Right lobe of liver (tissue), 6 donors: ENCODE data around the gene NKAIN4. TPM values are rescaled to one million over a fixed set of nuclear protein-coding genes. Genes with fewer than 3 reads are reported as not detected.

Source experiments
- ATAC-seq, 4 donors: fragments of 200-7000 bp; cut with Tn5 transposase; one replicate each; pipeline ENCODE4 v1.9.1; 2020; ENCODE audit warnings: mild to moderate bottlenecking in 4 of 4, moderate library complexity in 4 of 4
- DNase-seq, 3 donors: peaks; one replicate each; pipeline ENCODE4 v3.0.0-alpha.2; 2020
- H3K27ac ChIP-seq, 3 donors: fragments of 200-600 bp; one replicate each; pipeline ENCODE4 v1.8.0; 2022
- H3K27me3 ChIP-seq, 2 donors: fragments of 200-600 bp; one replicate each; pipeline ENCODE4 v1.8.0; 2022
- H3K36me3 ChIP-seq, 4 donors: fragments of 200-600 bp; sonication (generic) in 1 of 4; one replicate each; pipeline versions ENCODE4 v1.5.1 to v1.8.0; 2017 to 2022; ENCODE audit warnings: control low read depth in 1 of 4
- H3K4me1 ChIP-seq, 4 donors: fragments of 200-600 bp; sonication (generic) in 1 of 4; one replicate each; pipeline versions ENCODE4 v1.5.1 to v1.8.0; 2017 to 2022; ENCODE audit warnings: control low read depth in 1 of 4
- H3K4me3 ChIP-seq, 3 donors: fragments of 200-600 bp; one replicate each; pipeline ENCODE4 v1.8.0; 2022
- H3K9me3 ChIP-seq, 4 donors: fragments of 200-600 bp; sonication (generic) in 1 of 4; one replicate each; pipeline versions ENCODE4 v1.5.1 to v1.8.0; 2017 to 2022; ENCODE audit warnings: control low read depth in 1 of 4
- CTCF ChIP-seq, 4 donors: fragments of 200-600 bp in 3 of 4; fragments of 450-650 bp in 1 of 4; IDR thresholded peaks; one replicate each; pipeline versions ENCODE4 v1.5.1 to v1.8.0; 2016 to 2022; ENCODE audit warnings: antibody characterized with exemption in 4 of 4, mild to moderate bottlenecking in 2 of 4
- POLR2A ChIP-seq: fragments of 450-650 bp; IDR thresholded peaks from one replicate; pipeline ENCODE4 v1.6.1; 2017; ENCODE audit warnings: antibody characterized with exemption, mild to moderate bottlenecking
- WGBS: methylation state at CpG from one replicate; pipeline ENCODE4 v1.1.6; 2018; ENCODE audit warnings: low coverage, low lambda C conversion rate; ENCODE audit not compliant: insufficient coverage; ENCODE audit errors: missing lambda C conversion rate; 5-methylcytosine and 5-hydroxymethylcytosine counted together
- intact Hi-C, 2 donors: fragments of 100-400 bp; cut with DNase I; formaldehyde crosslinking; loops; one replicate each; pipeline versions ENCODE4 v1.11.2 to v1.14.1; 2022
- total RNA-seq, 6 experiments: library from RNA; depleted of rRNA in 2 of 6; stranded (reverse); fragments of >200 nt in 2 of 6; fragmentation: NEBNext Ultra II Directional in 3 of 6; extraction: Animal tissue kit (Norgen Biotek cat#: 25700) in 3 of 6; gene quantifications; one replicate each; pipeline versions ENCODE4 v1.1.0 to v1.2.4, GENCODE V29; 2016 to 2023
- donor health status: DM: no; HTN: yes; CAD: no.
- donor health status: DM: no; HTN: no; CAD: no.
- donor health status: DM: no; HTN: no; CAD: no.
- donor health status: DM: no; HTN: yes; CAD: no.
- donor health status: DM: no; HTN: yes; CAD: no.

The NKAIN4 gene
- total RNA-seq, 6 experiments from 2014 or later, result not detected

- intact Hi-C loops, result no loop called here
- WGBS, result 63% methylated on average over 3 of the region's 9 CpGs
- no peaks in the 10 kb centered on the region for H3K4me1 ChIP-seq
- H3K9me3 ChIP-seq, result no peaks in the 10 kb centered on the region
- no peak overlapping the region for H3K27ac ChIP-seq
- TF ChIP-seq POLR2A (no peak), CTCF (IDR thresholded peaks at IDR 0.05) (no peak)
- H3K4me3 ChIP-seq, result no peak overlapping the region
- no peak for ATAC-seq
- DNase-seq, result no peak
- no peaks in the 10 kb centered on the region for H3K36me3 ChIP-seq
- no peaks in the 10 kb centered on the region for H3K27me3 ChIP-seq
These were observed 8.6 kb upstream of the NKAIN4 start for GRCh38 chr20:63262836-63263235.

- Histone ChIP-seq H3K4me1 (no peaks in the 10 kb centered on the region), H3K4me3 (no peak overlapping the region), H3K9me3 (no peaks in the 10 kb centered on the region), H3K27ac (no peak overlapping the region), H3K27me3 (no peaks in the 10 kb centered on the region), H3K36me3 (no peaks in the 10 kb centered on the region)
- TF ChIP-seq POLR2A, result no peak
- no peak for TF ChIP-seq CTCF (IDR thresholded peaks at IDR 0.05)
- intact Hi-C loops, result no loop called here
- no peak for ATAC-seq
- WGBS, result 22% methylated on average over 20 of the region's 30 CpGs
- no peak for DNase-seq
These were observed 7.7 kb upstream of the NKAIN4 start for GRCh38 chr20:63261795-63262528.

GRCh38 chr20:63261060-63261794 lies 7.0 kb upstream of the NKAIN4 start:
- Histone ChIP-seq H3K27ac (no peak overlapping the region), H3K4me3 (no peak overlapping the region), H3K9me3 (no peaks in the 10 kb centered on the region), H3K4me1 (no peaks in the 10 kb centered on the region), H3K36me3 (no peaks in the 10 kb centered on the region), H3K27me3 (no peaks in the 10 kb centered on the region)
- 28% methylated on average over 13 of the region's 25 CpGs for WGBS
- TF ChIP-seq CTCF (IDR thresholded peaks at IDR 0.05) (no peak), POLR2A (no peak)
- DNase-seq, result no peak
- ATAC-seq, result no peak
- intact Hi-C loops, result no loop called here

GRCh38 chr20:63260521-63260920 lies 6.3 kb upstream of the NKAIN4 start:
- H3K9me3 ChIP-seq, result no peaks in the 10 kb centered on the region
- H3K27me3 ChIP-seq, result no peaks in the 10 kb centered on the region
- ATAC-seq (no peak), DNase-seq (no peak)
- no peak for TF ChIP-seq POLR2A
- no peak for TF ChIP-seq CTCF (IDR thresholded peaks at IDR 0.05)
- H3K4me1 ChIP-seq, result no peaks in the 10 kb centered on the region
- intact Hi-C loops, result no loop called here
- no peak overlapping the region for H3K27ac ChIP-seq
- WGBS, result 48% methylated on average over 4 of the region's 15 CpGs
- no peaks in the 10 kb centered on the region for H3K36me3 ChIP-seq
- no peak overlapping the region for H3K4me3 ChIP-seq
